ENCODE measurements around the gene DOK5.

The DOK5 gene

GRCh38 chr20:54694516-54694915, 219.1 kb downstream of the DOK5 start:
- no peak for DNase-seq (ENCODE audit: low read depth)

- no peak for DNase-seq (ENCODE audit: low read depth)
These were observed 223.0 kb downstream of the DOK5 start for GRCh38 chr20:54698373-54698772.
